Measurements from ENCODE around the gene SLC10A3.

DNA sequence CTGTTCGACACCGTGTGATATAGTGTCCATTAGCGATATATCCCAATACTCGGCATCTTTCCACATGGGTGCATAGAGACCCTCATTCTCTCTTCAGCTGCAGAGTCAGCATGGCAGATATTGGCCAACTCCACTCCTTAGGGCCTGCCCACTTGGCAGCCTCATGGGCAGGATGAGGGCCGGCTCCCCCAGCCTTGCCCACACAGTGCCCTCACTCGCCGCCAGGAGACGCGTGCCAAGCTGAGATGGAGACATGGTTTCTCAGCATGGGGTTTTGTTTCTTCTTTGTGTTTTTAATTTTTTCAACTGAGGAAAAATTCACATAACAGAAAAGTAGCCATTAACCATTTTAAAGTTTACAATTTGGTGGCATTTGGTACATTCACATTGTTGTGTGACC is 37.6 kb downstream of the SLC10A3 start:
- no peak for TF ChIP-seq POLR2A (IDR thresholded peaks at IDR 0.05)
- TF ChIP-seq, protein P1, sequence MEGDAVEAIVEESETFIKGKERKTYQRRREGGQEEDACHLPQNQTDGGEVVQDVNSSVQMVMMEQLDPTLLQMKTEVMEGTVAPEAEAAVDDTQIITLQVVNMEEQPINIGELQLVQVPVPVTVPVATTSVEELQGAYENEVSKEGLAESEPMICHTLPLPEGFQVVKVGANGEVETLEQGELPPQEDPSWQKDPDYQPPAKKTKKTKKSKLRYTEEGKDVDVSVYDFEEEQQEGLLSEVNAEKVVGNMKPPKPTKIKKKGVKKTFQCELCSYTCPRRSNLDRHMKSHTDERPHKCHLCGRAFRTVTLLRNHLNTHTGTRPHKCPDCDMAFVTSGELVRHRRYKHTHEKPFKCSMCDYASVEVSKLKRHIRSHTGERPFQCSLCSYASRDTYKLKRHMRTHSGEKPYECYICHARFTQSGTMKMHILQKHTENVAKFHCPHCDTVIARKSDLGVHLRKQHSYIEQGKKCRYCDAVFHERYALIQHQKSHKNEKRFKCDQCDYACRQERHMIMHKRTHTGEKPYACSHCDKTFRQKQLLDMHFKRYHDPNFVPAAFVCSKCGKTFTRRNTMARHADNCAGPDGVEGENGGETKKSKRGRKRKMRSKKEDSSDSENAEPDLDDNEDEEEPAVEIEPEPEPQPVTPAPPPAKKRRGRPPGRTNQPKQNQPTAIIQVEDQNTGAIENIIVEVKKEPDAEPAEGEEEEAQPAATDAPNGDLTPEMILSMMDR (IDR thresholded peaks at IDR 0.05), result no peak

All from heart left ventricle (tissue), 13 donors.